Measurements from ENCODE around the gene ITGA11. TPM values are rescaled to one million over a fixed set of nuclear protein-coding genes. Genes with fewer than 3 reads are reported as not detected.

ITGA11 gene
- 0.20 and 0.37 TPM in 2 replicates for total RNA-seq

GRCh38 chr15:68431792-68432401 lies at the start of gene ITGA11:
TSS of gene ITGA11 (minus strand) at chr15:68432163. CDS start at chr15:68432066, 97 bp downstream.

GRCh38 chr15:68277603-68278344 lies 154.2 kb downstream of the ITGA11 start, which contains the start of gene FEM1B:
TSS of gene FEM1B (plus strand) at chr15:68277745. CDS start at chr15:68278418, 673 bp downstream.

Other genes with a start within 250 kb of the ITGA11 start
- 1.8 and 3.9 TPM in 2 replicates for gene CALML4, start 226.8 kb downstream of the ITGA11 start, total RNA-seq
- 18.7 and 37.9 TPM in 2 replicates for gene CLN6, start 202.4 kb downstream of the ITGA11 start, total RNA-seq
- 51.8 and 68.2 TPM in 2 replicates for gene FEM1B, start 154.4 kb downstream of the ITGA11 start, total RNA-seq
- 27.6 and 34.4 TPM in 2 replicates for gene CORO2B, start 146.8 kb upstream of the ITGA11 start, total RNA-seq